A673 (cell line): ENCODE measurements around the gene PRR5L.

Experiments used
- CTCF ChIP-seq: fragments of 300-800, 200-600 bp; sonication (generic); conservative IDR thresholded peaks from 2 replicates; pipeline ENCODE4 v1.5.1; 2017; ENCODE audit warnings: low read depth, mild to moderate bottlenecking, antibody characterized with exemption, low read length, moderate library complexity, mixed read lengths
- EZH2 ChIP-seq: fragments of 200-600 bp; sonication (generic); IDR thresholded peaks from 2 replicates; pipeline ENCODE4 v1.6.1; 2017; ENCODE audit warnings: borderline replicate concordance, low read depth, mild to moderate bottlenecking, mixed read lengths, antibody characterized with exemption, low read length; ENCODE audit not compliant: poor library complexity, severe bottlenecking

GRCh38 chr11:36485298-36486002 is 189.4 kb downstream of the PRR5L start:
- TF ChIP-seq CTCF = no peak
- TF ChIP-seq EZH2 = no peak
